Fibroblast of lung (primary cell): ENCODE data around the gene CACNA1E.

ENCODE experiments used
- EZH2 ChIP-seq: IDR thresholded peaks from 2 replicates; pipeline ENCODE4 v1.5.1; 2012; ENCODE audit warnings: low read length, control low read depth, mild to moderate bottlenecking; ENCODE audit errors: missing control alignments
- TF ChIP-seq, protein P1 (sequence below), 2 donors: IDR thresholded peaks in 1 of 2; conservative IDR thresholded peaks in 1 of 2; 1 replicate in 1 of 2; 2 replicates in 1 of 2; pipeline ENCODE4 v1.5.1; 2011 to 2012; ENCODE audit warnings: low read length in 2 of 2, control low read depth in 1 of 2, inconsistent platforms in 1 of 2, low read depth in 1 of 2, mild to moderate bottlenecking in 1 of 2

DNA sequence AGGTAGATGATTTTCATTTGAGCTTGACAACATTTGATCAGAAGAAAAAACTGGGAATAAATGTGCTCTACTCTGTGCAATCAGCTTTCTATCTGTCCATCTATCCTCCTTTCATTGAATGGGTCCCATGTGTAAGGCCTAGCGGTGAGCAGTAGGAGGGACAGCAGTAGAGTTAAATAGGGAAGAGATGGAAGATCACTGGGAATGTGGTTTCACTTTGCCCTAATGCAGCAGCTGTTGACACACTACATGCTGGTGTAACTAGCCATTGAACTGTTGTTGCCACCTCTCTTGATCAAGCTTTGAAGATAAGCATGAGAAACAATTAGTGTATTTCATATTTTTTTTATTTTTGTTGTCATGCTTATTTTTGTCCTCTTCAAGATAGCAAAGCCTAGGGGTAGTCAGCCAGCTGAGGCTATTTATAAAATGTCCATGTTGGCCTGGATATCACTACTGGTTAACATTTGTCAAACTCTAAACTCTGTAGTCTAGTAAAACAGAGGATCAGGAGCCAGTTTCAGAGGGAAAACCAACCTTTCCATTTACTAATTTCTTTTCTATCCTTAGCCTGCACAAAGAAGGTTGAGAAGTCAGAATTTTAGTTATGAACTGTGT, 41.9 kb downstream of the CACNA1E start:
- TF ChIP-seq, protein P1, sequence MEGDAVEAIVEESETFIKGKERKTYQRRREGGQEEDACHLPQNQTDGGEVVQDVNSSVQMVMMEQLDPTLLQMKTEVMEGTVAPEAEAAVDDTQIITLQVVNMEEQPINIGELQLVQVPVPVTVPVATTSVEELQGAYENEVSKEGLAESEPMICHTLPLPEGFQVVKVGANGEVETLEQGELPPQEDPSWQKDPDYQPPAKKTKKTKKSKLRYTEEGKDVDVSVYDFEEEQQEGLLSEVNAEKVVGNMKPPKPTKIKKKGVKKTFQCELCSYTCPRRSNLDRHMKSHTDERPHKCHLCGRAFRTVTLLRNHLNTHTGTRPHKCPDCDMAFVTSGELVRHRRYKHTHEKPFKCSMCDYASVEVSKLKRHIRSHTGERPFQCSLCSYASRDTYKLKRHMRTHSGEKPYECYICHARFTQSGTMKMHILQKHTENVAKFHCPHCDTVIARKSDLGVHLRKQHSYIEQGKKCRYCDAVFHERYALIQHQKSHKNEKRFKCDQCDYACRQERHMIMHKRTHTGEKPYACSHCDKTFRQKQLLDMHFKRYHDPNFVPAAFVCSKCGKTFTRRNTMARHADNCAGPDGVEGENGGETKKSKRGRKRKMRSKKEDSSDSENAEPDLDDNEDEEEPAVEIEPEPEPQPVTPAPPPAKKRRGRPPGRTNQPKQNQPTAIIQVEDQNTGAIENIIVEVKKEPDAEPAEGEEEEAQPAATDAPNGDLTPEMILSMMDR (conservative IDR thresholded peaks at IDR 0.05 in 1 of 2, IDR thresholded peaks at IDR 0.05 in 1 of 2; ENCODE audit: low read depth in 1 of 2, low read length in 2 of 2): no peak
- TF ChIP-seq EZH2: no peak
